ENCODE results near the gene TNFRSF17. TPM values are rescaled to one million over a fixed set of nuclear protein-coding genes. Genes with fewer than 3 reads are reported as not detected.
"Not testable (repeated sequence)": the region's sequence is repeated elsewhere in the genome, so short reads cannot be mapped to it uniquely, and the experiment has no call there.

TNFRSF17 gene
- total and polyA plus RNA-seq, 4 experiments from 2014 or later, result 3.0 TPM; not detected in 3

- H3K27ac ChIP-seq (ENCODE audit: low read depth, low read length); POLR2A ChIA-PET (ENCODE audit: partially characterized antibody); H3K4me3 Mint-ChIP-seq; H3K27me3 Mint-ChIP-seq; H3K27me3 ChIP-seq (ENCODE audit: insufficient read depth, low read length); H3K36me3 Mint-ChIP-seq; H3K36me3 ChIP-seq (ENCODE audit: insufficient read depth, low read length); intact Hi-C loops (cut with micrococcal nuclease); H3K4me1 Mint-ChIP-seq; DNase-seq; H3K4me3 ChIP-seq (ENCODE audit: low read length in 2 of 2); H3K4me1 ChIP-seq (ENCODE audit: insufficient read depth, low read length); H3K9me3 Mint-ChIP-seq; H3K9me3 ChIP-seq (ENCODE audit: control insufficient read depth in 1 of 2, low read length in 2 of 2); H3K27ac Mint-ChIP-seq: not testable (repeated sequence)
- CTCF ChIA-PET (ENCODE audit: partially characterized antibody), result interaction anchor here (1.0 kb wide), 1 partner anchor 130 kb away, joined by 3 read pairs; no protein-coding TSS in a partner anchor
Measured at GRCh38 chr16:11970292-11970691, 5.3 kb downstream of the TNFRSF17 start.

GRCh38 chr16:11972128-11972527 is 7.1 kb downstream of the TNFRSF17 start:
- Histone ChIP-seq H3K4me3 (ENCODE audit: low read length in 2 of 2) (no peak overlapping the region), H3K27ac (ENCODE audit: low read depth, low read length) (no peak overlapping the region), H3K27me3 (ENCODE audit: insufficient read depth, low read length) (no peaks in the 10 kb centered on the region), H3K4me1 (ENCODE audit: insufficient read depth, low read length) (peaks cover 14% of the 10 kb centered on the region), H3K9me3 (ENCODE audit: control insufficient read depth in 1 of 2, low read length in 2 of 2) (no peaks in the 10 kb centered on the region), H3K36me3 (ENCODE audit: insufficient read depth, low read length) (no peaks in the 10 kb centered on the region)
- Mint-ChIP-seq H3K27me3 (peaks cover 0 to 5% of the 10 kb centered on the region in 2 donors), H3K4me3 (no peak overlapping the region), H3K4me1 (peaks cover 10 to 18% (median 14%) of the 10 kb centered on the region in 4 donors), H3K36me3 (peaks cover 0 to 7% of the 10 kb centered on the region in 2 donors), H3K27ac (peak overlapping the region in 1 of 7 donors; percentile 8), H3K9me3 (no peaks in the 10 kb centered on the region)
- DNase-seq, result no peak
- ChIA-PET POLR2A (ENCODE audit: partially characterized antibody) (no interaction called here), CTCF (ENCODE audit: partially characterized antibody) (no interaction called here)
- intact Hi-C loops (cut with micrococcal nuclease), result no loop called here

- CTCF ChIA-PET (ENCODE audit: partially characterized antibody), result no interaction called here
- H3K4me1 Mint-ChIP-seq, result peaks cover 19 to 28% (median 23%) of the 10 kb centered on the region in 4 donors
- Histone ChIP-seq H3K27me3 (ENCODE audit: insufficient read depth, low read length) (no peaks in the 10 kb centered on the region), H3K4me1 (ENCODE audit: insufficient read depth, low read length) (peaks cover 24% of the 10 kb centered on the region), H3K4me3 (ENCODE audit: low read length in 2 of 2) (no peak overlapping the region), H3K36me3 (ENCODE audit: insufficient read depth, low read length) (no peaks in the 10 kb centered on the region), H3K27ac (ENCODE audit: low read depth, low read length) (no peak overlapping the region), H3K9me3 (ENCODE audit: control insufficient read depth in 1 of 2, low read length in 2 of 2) (no peaks in the 10 kb centered on the region)
- H3K9me3 Mint-ChIP-seq, result no peaks in the 10 kb centered on the region
- H3K4me3 Mint-ChIP-seq, result no peak overlapping the region
- intact Hi-C loops (cut with micrococcal nuclease), result no loop called here
- no peak overlapping the region for H3K27ac Mint-ChIP-seq
- no peak for DNase-seq
- peaks cover 0 to 10% of the 10 kb centered on the region in 2 donors for H3K36me3 Mint-ChIP-seq
- H3K27me3 Mint-ChIP-seq, result no peaks in the 10 kb centered on the region
- POLR2A ChIA-PET (ENCODE audit: partially characterized antibody), result no interaction called here
Measured at GRCh38 chr16:11973070-11973469, 8.1 kb downstream of the TNFRSF17 start.

- no peaks in the 10 kb centered on the region for H3K9me3 ChIP-seq (ENCODE audit: control insufficient read depth in 1 of 2, low read length in 2 of 2)
- peak overlapping the region; percentile 74 for H3K27ac ChIP-seq (ENCODE audit: low read depth, low read length)
- ChIA-PET CTCF (ENCODE audit: partially characterized antibody) (interaction anchor here (1.9 kb wide), 1 partner anchor 91 kb away, joined by 9 read pairs; no protein-coding TSS in a partner anchor), POLR2A (ENCODE audit: partially characterized antibody) (interaction anchor here (0.6 to 2.1 kb wide), 9 partner anchors 61 to 827 kb away, joined by 3 to 20 read pairs (median 3); partner anchors contain the start of genes CPPED1, GSPT1 and TXNDC11)
- H3K9me3 Mint-ChIP-seq, result no peaks in the 10 kb centered on the region
- peak overlapping the region; percentile 84 to 93 for H3K4me3 ChIP-seq (ENCODE audit: low read length in 2 of 2)
- no peaks in the 10 kb centered on the region for H3K27me3 ChIP-seq (ENCODE audit: insufficient read depth, low read length)
- peak overlapping the region; percentile 75 to 94 (median 88) for H3K27ac Mint-ChIP-seq
- H3K4me3 Mint-ChIP-seq, result peak overlapping the region; percentile 89 to 97 (median 94)
- H3K27me3 Mint-ChIP-seq, result no peaks in the 10 kb centered on the region
- no peaks in the 10 kb centered on the region for H3K36me3 ChIP-seq (ENCODE audit: insufficient read depth, low read length)
- no peak for DNase-seq
- intact Hi-C loops (cut with micrococcal nuclease), result loop anchor here (1.0 to 2.0 kb wide), 2 partner anchors 62 to 126 kb away; partner anchors contain the start of genes GSPT1 and RSL1D1
- peaks cover 0 to 10% of the 10 kb centered on the region in 2 donors for H3K36me3 Mint-ChIP-seq
- peaks cover 28% of the 10 kb centered on the region for H3K4me1 ChIP-seq (ENCODE audit: insufficient read depth, low read length)
- H3K4me1 Mint-ChIP-seq, result peaks cover 25 to 39% (median 32%) of the 10 kb centered on the region in 4 donors
Measured at GRCh38 chr16:11976850-11977375, 11.9 kb downstream of the TNFRSF17 start.

GRCh38 chr16:11977376-11978041 is 12.5 kb downstream of the TNFRSF17 start:
- Mint-ChIP-seq H3K36me3 (peaks cover 0 to 10% of the 10 kb centered on the region in 2 donors), H3K4me1 (peaks cover 28 to 39% (median 33%) of the 10 kb centered on the region in 4 donors), H3K4me3 (peak overlapping the region; percentile 89 to 97 (median 94)), H3K27ac (peak overlapping the region; percentile 75 to 94 (median 88)), H3K9me3 (no peaks in the 10 kb centered on the region), H3K27me3 (no peaks in the 10 kb centered on the region)
- Histone ChIP-seq H3K4me1 (ENCODE audit: insufficient read depth, low read length) (peaks cover 28% of the 10 kb centered on the region), H3K27me3 (ENCODE audit: insufficient read depth, low read length) (no peaks in the 10 kb centered on the region), H3K36me3 (ENCODE audit: insufficient read depth, low read length) (no peaks in the 10 kb centered on the region), H3K9me3 (ENCODE audit: control insufficient read depth in 1 of 2, low read length in 2 of 2) (no peaks in the 10 kb centered on the region), H3K4me3 (ENCODE audit: low read length in 2 of 2) (peak overlapping the region; percentile 84 to 93), H3K27ac (ENCODE audit: low read depth, low read length) (peak overlapping the region; percentile 74)
- intact Hi-C loops (cut with micrococcal nuclease), result loop anchor here (2.0 kb wide), 1 partner anchor 63 kb away; the partner anchor contains the start of gene GSPT1
- no peak for DNase-seq
- ChIA-PET POLR2A (ENCODE audit: partially characterized antibody) (interaction anchor here (1.1 to 2.1 kb wide), 5 partner anchors 62 to 826 kb away, joined by 3 to 20 read pairs (median 3); partner anchors contain the start of genes CPPED1 and GSPT1), CTCF (ENCODE audit: partially characterized antibody) (interaction anchor here (0.6 to 1.9 kb wide), 2 partner anchors 66 to 91 kb away, joined by 3 to 9 read pairs; no protein-coding TSS in a partner anchor)

- DNase-seq, result no peak
- Histone ChIP-seq H3K4me3 (ENCODE audit: low read length in 2 of 2) (no peak overlapping the region), H3K4me1 (ENCODE audit: insufficient read depth, low read length) (peaks cover 28% of the 10 kb centered on the region), H3K27me3 (ENCODE audit: insufficient read depth, low read length) (no peaks in the 10 kb centered on the region), H3K9me3 (ENCODE audit: control insufficient read depth in 1 of 2, low read length in 2 of 2) (no peaks in the 10 kb centered on the region), H3K36me3 (ENCODE audit: insufficient read depth, low read length) (no peaks in the 10 kb centered on the region), H3K27ac (ENCODE audit: low read depth, low read length) (no peak overlapping the region)
- intact Hi-C loops (cut with micrococcal nuclease), result no loop called here
- H3K27me3 Mint-ChIP-seq, result no peaks in the 10 kb centered on the region
- H3K4me3 Mint-ChIP-seq, result peak overlapping the region; percentile 89 to 97 (median 94)
- no peaks in the 10 kb centered on the region for H3K9me3 Mint-ChIP-seq
- peak overlapping the region in 5 of 7 donors; percentile 64 to 89 (median 86) for H3K27ac Mint-ChIP-seq
- H3K36me3 Mint-ChIP-seq, result peaks cover 0 to 10% of the 10 kb centered on the region in 2 donors
- CTCF ChIA-PET (ENCODE audit: partially characterized antibody), result interaction anchor here (0.6 to 1.9 kb wide), 2 partner anchors 67 to 90 kb away, joined by 3 to 9 read pairs; no protein-coding TSS in a partner anchor
- POLR2A ChIA-PET (ENCODE audit: partially characterized antibody), result interaction anchor here (2.1 kb wide), 1 partner anchor 62 kb away, joined by 20 read pairs; the partner anchor contains the start of gene GSPT1
- peaks cover 28 to 39% (median 33%) of the 10 kb centered on the region in 4 donors for H3K4me1 Mint-ChIP-seq
Measured at GRCh38 chr16:11978080-11978479, 13.1 kb downstream of the TNFRSF17 start.

GRCh38 chr16:11979013-11979672 is 14.1 kb downstream of the TNFRSF17 start:
- no peaks in the 10 kb centered on the region for H3K27me3 Mint-ChIP-seq
- ChIA-PET POLR2A (ENCODE audit: partially characterized antibody) (no interaction called here), CTCF (ENCODE audit: partially characterized antibody) (no interaction called here)
- peaks cover 0 to 10% of the 10 kb centered on the region in 2 donors for H3K36me3 Mint-ChIP-seq
- intact Hi-C loops (cut with micrococcal nuclease), result no loop called here
- peak overlapping the region in 1 of 8 donors; percentile 95 for H3K4me3 Mint-ChIP-seq
- H3K9me3 Mint-ChIP-seq, result no peaks in the 10 kb centered on the region
- no peak overlapping the region for H3K27ac ChIP-seq (ENCODE audit: low read depth, low read length)
- H3K4me3 ChIP-seq (ENCODE audit: low read length in 2 of 2), result no peak overlapping the region
- peaks cover 29 to 39% (median 34%) of the 10 kb centered on the region in 4 donors for H3K4me1 Mint-ChIP-seq
- no peaks in the 10 kb centered on the region for H3K36me3 ChIP-seq (ENCODE audit: insufficient read depth, low read length)
- H3K27ac Mint-ChIP-seq, result peak overlapping the region in 1 of 7 donors; percentile 57
- peaks cover 28% of the 10 kb centered on the region for H3K4me1 ChIP-seq (ENCODE audit: insufficient read depth, low read length)
- H3K9me3 ChIP-seq (ENCODE audit: control insufficient read depth in 1 of 2, low read length in 2 of 2), result no peaks in the 10 kb centered on the region
- H3K27me3 ChIP-seq (ENCODE audit: insufficient read depth, low read length), result no peaks in the 10 kb centered on the region
- no peak for DNase-seq

Data from CD4-positive, alpha-beta memory T cell (primary cell).